Smooth muscle cell (in vitro differentiated cells): ENCODE measurements around the gene MTMR2. TPM values are rescaled to one million over a fixed set of nuclear protein-coding genes. Genes with fewer than 3 reads are reported as not detected.
A peak's percentile ranks its signal among the peaks of the same experiment; 100 is the strongest.

ENCODE experiments used
- DNase-seq: peaks from one replicate; lab custom pipeline; 2025; ENCODE audit not compliant: unreplicated experiment; lab: John Stamatoyannopoulos, UW
- H2AFZ ChIP-seq: fragments of 200-600 bp; sonication (generic); 2 replicates; pipeline ENCODE4 v1.6.0; 2016; ENCODE audit warnings: antibody characterized with exemption, low read depth, mild to moderate bottlenecking
- H3F3A ChIP-seq: fragments of 200-600 bp; sonication (generic); 2 replicates; pipeline ENCODE4 v1.6.0; 2017; ENCODE audit warnings: antibody characterized with exemption, low read depth
- H3K27ac ChIP-seq: fragments of 200-600 bp; sonication (generic); 2 replicates; pipeline ENCODE4 v1.5.1; 2016; ENCODE audit warnings: low read depth, mild to moderate bottlenecking
- H3K27me3 ChIP-seq: fragments of 200-600 bp; sonication (generic); 2 replicates; pipeline ENCODE4 v1.6.1; 2016; ENCODE audit warnings: low read depth, mild to moderate bottlenecking
- H3K36me3 ChIP-seq: fragments of 200-600 bp; sonication (generic); 2 replicates; pipeline ENCODE4 v1.5.1; 2016; ENCODE audit warnings: low read depth
- H3K4me1 ChIP-seq: fragments of 200-600 bp; sonication (generic); 2 replicates; pipeline ENCODE4 v1.5.1; 2016; ENCODE audit warnings: low read depth
- H3K4me2 ChIP-seq: fragments of 200-600 bp; sonication (generic); 2 replicates; pipeline ENCODE4 v1.6.0; 2016; ENCODE audit warnings: mild to moderate bottlenecking
- H3K4me3 ChIP-seq: fragments of 200-600 bp; sonication (generic); 2 replicates; pipeline ENCODE4 v1.5.1; 2016; ENCODE audit warnings: mild to moderate bottlenecking
- H3K79me2 ChIP-seq: fragments of 200-600 bp; sonication (generic); 2 replicates; pipeline ENCODE4 v1.6.0; 2016; ENCODE audit warnings: low read depth, mild to moderate bottlenecking
- H3K9ac ChIP-seq: fragments of 200-600 bp; sonication (generic); 2 replicates; pipeline ENCODE4 v1.6.0; 2016; ENCODE audit warnings: low read depth
- H3K9me3 ChIP-seq: fragments of 200-600 bp; sonication (generic); replicated peaks from 2 replicates; pipeline ENCODE4 v1.5.1; 2016; ENCODE audit warnings: low read depth
- H4K20me1 ChIP-seq: fragments of 200-600 bp; sonication (generic); 2 replicates; pipeline ENCODE4 v1.6.0; 2016; ENCODE audit warnings: low read depth
- CTCF ChIP-seq: fragments of 200-600 bp; sonication (generic); IDR thresholded peaks from 2 replicates; pipeline ENCODE4 v1.5.1; 2017; ENCODE audit warnings: borderline replicate concordance, mild to moderate bottlenecking, antibody characterized with exemption; ENCODE audit not compliant: insufficient read depth, poor library complexity, severe bottlenecking
- WGBS: methylation state at CpG from one replicate; pipeline ENCODE4 v1.1.7; 2016; ENCODE audit warnings: low lambda C conversion rate; 5-methylcytosine and 5-hydroxymethylcytosine counted together
- polyA plus RNA-seq: library from polyadenylated mRNA; unstranded; fragments of >200 nt; fragmentation: Nextera tagmentation; extraction: Ambion mirVana; gene quantifications from 2 replicates; pipeline ENCODE4 v1.2.1, GENCODE V29; 2016
- total RNA-seq: library from RNA; depleted of rRNA; stranded (reverse); fragments of >200 nt; gene quantifications from 2 replicates; pipeline ENCODE4 v1.2.3, GENCODE V29; 2014

Gene MTMR2
- total and polyA plus RNA-seq, 2 experiments from 2014 or later = 27.2 to 40.0 TPM

GRCh38 chr11:95792200-95792599 is 131.7 kb downstream of the MTMR2 start:
- Histone ChIP-seq H4K20me1 (peaks cover 4% of the 10 kb centered on the region), H3F3A (no peaks in the 10 kb centered on the region), H3K79me2 (peaks cover 80% of the 10 kb centered on the region), H3K27me3 (no peaks in the 10 kb centered on the region), H3K9me3 (no peaks in the 10 kb centered on the region), H3K27ac (no peak overlapping the region), H3K4me1 (peaks cover 20% of the 10 kb centered on the region), H3K4me3 (peak overlapping the region; percentile 74), H2AFZ (no peak overlapping the region), H3K9ac (peak overlapping the region; percentile 98), H3K4me2 (peak overlapping the region; percentile 89), H3K36me3 (no peaks in the 10 kb centered on the region)
- no peak for TF ChIP-seq CTCF
- no peak for DNase-seq
- 82% methylated on average over 8 of the region's 8 CpGs for WGBS

GRCh38 chr11:95791709-95792033 is 132.2 kb downstream of the MTMR2 start:
- Histone ChIP-seq H3K36me3 (no peaks in the 10 kb centered on the region), H3K79me2 (peaks cover 77% of the 10 kb centered on the region), H3K4me3 (peak overlapping the region; percentile 74), H2AFZ (peak overlapping the region; percentile 81), H3K9me3 (no peaks in the 10 kb centered on the region), H3K27ac (peak overlapping the region; percentile 98), H3K4me1 (peaks cover 20% of the 10 kb centered on the region), H3K9ac (peak overlapping the region; percentile 98), H3F3A (no peaks in the 10 kb centered on the region), H3K27me3 (no peaks in the 10 kb centered on the region), H3K4me2 (peak overlapping the region; percentile 89), H4K20me1 (peaks cover 4% of the 10 kb centered on the region)
- no peak for TF ChIP-seq CTCF
- WGBS = 25% methylated on average over 8 of the region's 8 CpGs
- no peak for DNase-seq

GRCh38 chr11:95790933-95791708 is 132.8 kb downstream of the MTMR2 start:
- WGBS = 5% methylated on average over 29 of the region's 29 CpGs
- peak overlapping the region; percentile 89 for H3K4me2 ChIP-seq

More at GRCh38 chr11:95790933-95791708, 132.8 kb downstream of the MTMR2 start:
- peaks cover 77% of the 10 kb centered on the region for H3K79me2 ChIP-seq
- H3K4me1 ChIP-seq = peaks cover 20% of the 10 kb centered on the region
- H3F3A ChIP-seq = no peaks in the 10 kb centered on the region
- H3K4me3 ChIP-seq = peak overlapping the region; percentile 74
- DNase-seq = no peak
- H2AFZ ChIP-seq = peak overlapping the region; percentile 81
- peak overlapping the region; percentile 98 for H3K27ac ChIP-seq
- peaks cover 4% of the 10 kb centered on the region for H4K20me1 ChIP-seq
- no peak for TF ChIP-seq CTCF
- peaks cover 1% of the 10 kb centered on the region for H3K36me3 ChIP-seq
- no peaks in the 10 kb centered on the region for H3K9me3 ChIP-seq
- peak overlapping the region; percentile 98 for H3K9ac ChIP-seq
- H3K27me3 ChIP-seq = no peaks in the 10 kb centered on the region
